ENCODE results near the gene GCNA. TPM values are rescaled to one million over a fixed set of nuclear protein-coding genes. Genes with fewer than 3 reads are reported as not detected.

The GCNA gene
- total RNA-seq, 2 experiments from 2014 or later = 3.5 to 5.1 TPM

DNA sequence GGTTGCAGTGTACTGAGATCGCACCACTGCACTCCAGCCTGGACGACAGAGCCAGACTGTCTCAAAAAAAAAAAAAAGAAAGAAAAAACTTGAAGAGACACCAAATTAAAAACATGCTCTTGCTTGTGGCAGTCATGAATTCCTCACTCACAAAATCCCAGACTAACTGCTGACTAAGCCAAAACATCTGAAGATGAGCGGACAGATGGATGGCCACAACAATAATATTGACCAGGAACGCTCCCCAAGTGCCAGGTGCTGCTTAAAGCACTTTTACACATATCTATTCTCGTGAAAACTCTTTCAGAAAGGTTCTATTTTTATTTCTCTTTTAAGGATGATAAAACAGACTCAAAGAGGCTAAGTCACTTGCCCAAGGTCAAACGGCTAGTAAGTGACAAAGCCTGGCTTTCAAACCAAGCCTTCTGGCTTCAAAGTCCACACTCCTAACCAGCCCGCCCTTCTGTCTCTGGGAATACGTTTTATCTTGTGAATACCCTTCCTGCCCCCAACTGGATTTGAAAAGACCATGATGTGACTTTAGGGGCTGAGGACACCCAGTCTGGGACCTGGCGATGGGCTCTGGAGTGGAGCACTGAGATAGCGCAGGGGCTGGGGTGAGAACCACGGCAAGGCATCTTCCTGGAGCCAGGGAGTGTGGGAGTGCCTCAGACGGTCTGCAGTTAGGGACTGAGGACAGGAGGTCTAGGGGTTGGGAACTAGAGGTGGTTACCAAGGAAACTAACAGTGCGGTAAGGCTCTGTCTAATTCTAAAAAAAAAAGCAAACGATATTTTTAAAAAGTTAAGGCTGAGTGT, 49.6 kb downstream of the GCNA start:
- CTCF ChIA-PET = no interaction called here
- intact Hi-C loops (cut with micrococcal nuclease) = no loop called here
- Mint-ChIP-seq H3K36me3 (ENCODE audit: low read depth) (no peaks in the 10 kb centered on the region), H3K4me3 (no peak overlapping the region), H3K4me1 (ENCODE audit: low read depth) (peaks cover 29% of the 10 kb centered on the region), H3K27ac (no peak overlapping the region), H3K27me3 (no peaks in the 10 kb centered on the region), H3K9me3 (no peaks in the 10 kb centered on the region)
- ATAC-seq (no peak), DNase-seq (no peak)
- POLR2A ChIA-PET = interaction anchor here (1.0 kb wide), 1 partner anchor 9 kb away, joined by 5 read pairs; the partner anchor contains the start of gene CXCR3
- no peak for TF ChIP-seq CTCF (IDR thresholded peaks at IDR 0.05)

- intact Hi-C loops (cut with micrococcal nuclease) = no loop called here
- no peak overlapping the region for H3K4me3 Mint-ChIP-seq
- no peaks in the 10 kb centered on the region for H3K27me3 Mint-ChIP-seq
- TF ChIP-seq CTCF (IDR thresholded peaks at IDR 0.05) = no peak
- ChIA-PET CTCF (no interaction called here), POLR2A (interaction anchor here (1.1 kb wide), 1 partner anchor 9 kb away, joined by 3 read pairs; no protein-coding TSS in a partner anchor)
- no peaks in the 10 kb centered on the region for H3K9me3 Mint-ChIP-seq
- peaks cover 20% of the 10 kb centered on the region for H3K4me1 Mint-ChIP-seq (ENCODE audit: low read depth)
- no peak overlapping the region for H3K27ac Mint-ChIP-seq
- no peaks in the 10 kb centered on the region for H3K36me3 Mint-ChIP-seq (ENCODE audit: low read depth)
- DNase-seq = no peak
- no peak for ATAC-seq
Measured at GRCh38 chrX:71629467-71629866, 51.2 kb downstream of the GCNA start.

GRCh38 chrX:71632923-71633657, 54.9 kb downstream of the GCNA start:
- no peaks in the 10 kb centered on the region for H3K27me3 Mint-ChIP-seq
- no peak for TF ChIP-seq CTCF (IDR thresholded peaks at IDR 0.05)
- H3K9me3 Mint-ChIP-seq = no peaks in the 10 kb centered on the region
- H3K4me1 Mint-ChIP-seq (ENCODE audit: low read depth) = peaks cover 34% of the 10 kb centered on the region
- intact Hi-C loops (cut with micrococcal nuclease) = no loop called here
- POLR2A ChIA-PET = interaction anchor here (1.5 kb wide), 1 partner anchor 14 kb away, joined by 11 read pairs; the partner anchor contains the start of gene CXCR3
- ATAC-seq = no peak
- CTCF ChIA-PET = interaction anchor here (1.0 kb wide), 1 partner anchor 10 kb away, joined by 3 read pairs; no protein-coding TSS in a partner anchor
- no peak for DNase-seq
- H3K27ac Mint-ChIP-seq = no peak overlapping the region
- no peaks in the 10 kb centered on the region for H3K36me3 Mint-ChIP-seq (ENCODE audit: low read depth)
- H3K4me3 Mint-ChIP-seq = no peak overlapping the region

DNA sequence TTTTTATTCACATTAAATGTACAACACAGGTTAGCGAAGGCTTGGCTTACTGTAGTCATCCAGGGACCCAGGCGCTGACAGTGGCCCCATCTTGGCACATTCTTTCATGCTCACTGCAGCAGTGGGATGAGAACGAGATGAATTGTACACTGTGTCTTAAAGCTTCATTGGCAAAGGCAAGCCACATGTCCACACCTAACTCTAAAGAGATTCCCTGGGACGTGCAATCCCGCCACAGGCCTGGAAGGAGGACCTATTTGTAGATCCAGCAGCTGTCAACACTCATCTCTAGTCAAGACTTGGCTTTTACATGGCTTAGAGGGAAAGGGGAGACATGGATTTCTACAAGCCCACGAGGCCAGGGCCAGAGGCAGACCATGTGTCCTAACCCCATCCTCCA, 56.1 kb downstream of the GCNA start:
- no peak for ATAC-seq
- POLR2A ChIA-PET = no interaction called here
- Mint-ChIP-seq H3K27me3 (no peaks in the 10 kb centered on the region), H3K27ac (no peak overlapping the region), H3K4me3 (no peak overlapping the region), H3K36me3 (ENCODE audit: low read depth) (no peaks in the 10 kb centered on the region), H3K9me3 (no peaks in the 10 kb centered on the region), H3K4me1 (ENCODE audit: low read depth) (peaks cover 31% of the 10 kb centered on the region)
- intact Hi-C loops (cut with micrococcal nuclease) = no loop called here
- no peak for TF ChIP-seq CTCF (IDR thresholded peaks at IDR 0.05)
- CTCF ChIA-PET = no interaction called here
- DNase-seq = no peak

Data from activated CD8-positive, alpha-beta T cell treated with anti-CD3 and anti-CD28 coated beads for 36 hours (primary cell).